NCI-H1930 (cell line): ENCODE results near the gene RAB11FIP4.
A peak's percentile ranks its signal among the peaks of the same experiment; 100 is the strongest.

ENCODE experiments used
- DNase-seq, 2 experiments: peaks; one replicate each; lab custom pipeline; 2025; lab: John Stamatoyannopoulos, UW

RAB11FIP4 gene

DNA sequence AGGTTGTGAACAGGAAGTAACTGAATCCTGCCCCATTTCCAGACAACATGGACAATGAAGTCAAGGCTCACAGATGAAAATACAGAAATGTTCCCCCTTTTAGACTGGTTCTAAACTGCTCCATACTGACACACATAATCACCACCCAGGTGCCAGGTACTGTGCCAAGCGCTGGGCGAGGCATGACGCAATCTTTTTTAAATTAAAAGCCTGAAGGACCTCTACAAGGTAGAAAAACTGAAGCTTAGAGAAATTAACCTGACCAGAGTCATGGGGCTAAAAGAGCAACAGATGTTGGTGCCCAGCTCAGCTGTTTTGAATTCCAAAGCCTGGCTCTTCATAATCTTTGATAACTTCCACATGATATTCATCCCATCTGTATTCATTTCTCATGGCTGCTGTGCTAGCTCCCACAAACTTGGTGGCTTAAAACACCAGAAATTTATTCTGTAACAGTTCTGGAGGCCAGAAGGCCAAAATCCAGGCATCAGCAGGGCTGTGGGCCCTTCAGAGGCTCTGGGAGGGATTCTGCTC is 4.9 kb upstream of the RAB11FIP4 start:
- DNase-seq, result no peak

DNA sequence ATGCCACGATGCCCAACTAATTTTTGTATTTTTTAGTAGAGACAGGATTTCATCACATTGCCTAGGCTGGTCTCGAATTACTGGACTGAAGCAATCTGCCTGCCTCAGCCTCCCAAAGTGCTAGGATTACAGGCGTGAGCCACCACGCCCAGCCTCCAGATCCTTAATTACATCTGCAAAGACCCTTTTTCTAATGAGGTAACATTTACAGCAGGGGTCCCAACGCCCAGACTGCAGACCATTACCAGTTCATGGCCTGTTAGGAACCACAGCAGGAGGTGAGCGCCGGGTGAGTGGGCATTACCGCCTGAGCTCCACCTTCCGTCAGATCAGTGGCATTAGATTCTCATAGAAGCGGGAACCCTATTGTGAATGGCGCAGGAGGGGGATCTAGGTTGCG is 4.0 kb upstream of the RAB11FIP4 start:
- DNase-seq, result no peak

- DNase-seq, result no peak
These were observed 3.1 kb upstream of the RAB11FIP4 start for GRCh38 chr17:31388351-31388750.

DNA sequence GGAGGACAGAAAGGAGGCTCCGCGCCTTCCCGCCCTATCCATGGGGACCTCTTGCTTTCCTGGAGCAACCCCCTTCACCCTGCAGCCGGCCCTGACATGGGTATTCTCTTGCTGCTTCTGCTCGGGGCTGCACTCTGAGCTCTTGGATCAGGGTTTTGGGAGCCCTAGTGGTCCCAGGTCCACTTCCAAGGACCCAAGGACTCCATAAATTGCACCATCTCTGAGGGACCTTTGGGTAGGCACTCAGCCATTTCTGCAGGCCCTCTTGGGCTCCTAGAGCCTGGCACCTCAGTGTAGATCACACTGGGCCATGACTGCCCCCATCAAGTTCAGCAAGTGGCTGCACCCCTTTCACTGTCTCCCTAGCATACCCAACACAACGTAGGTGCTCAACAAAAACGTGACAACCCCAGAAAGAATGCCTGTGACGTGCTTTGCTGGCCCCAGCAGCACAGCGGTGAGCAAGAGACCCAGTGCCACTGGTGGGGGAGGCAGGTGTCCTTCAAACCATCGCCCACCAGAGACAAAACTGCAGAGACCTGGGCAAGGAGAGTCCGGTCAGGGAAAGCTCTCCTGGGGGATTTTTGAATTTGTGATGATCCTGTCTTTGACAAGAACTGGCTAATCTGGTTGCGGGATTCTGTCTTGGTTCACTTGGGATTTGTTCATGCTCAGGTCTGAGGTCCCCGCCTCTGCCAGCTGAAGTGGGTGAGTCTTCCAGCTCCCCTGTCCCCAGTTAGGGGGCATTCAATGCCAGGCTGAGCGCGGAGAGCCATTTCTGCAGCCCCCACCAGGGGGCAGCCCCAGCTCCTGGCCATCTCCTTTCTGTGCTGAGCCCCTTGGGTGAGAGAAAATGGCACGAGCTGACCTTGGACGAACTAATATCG is 2.5 kb upstream of the RAB11FIP4 start:
- peak in 1 of 2 experiments; percentile 29 for DNase-seq

- no peak for DNase-seq
These were observed 1.7 kb upstream of the RAB11FIP4 start for GRCh38 chr17:31389657-31390381.

DNA sequence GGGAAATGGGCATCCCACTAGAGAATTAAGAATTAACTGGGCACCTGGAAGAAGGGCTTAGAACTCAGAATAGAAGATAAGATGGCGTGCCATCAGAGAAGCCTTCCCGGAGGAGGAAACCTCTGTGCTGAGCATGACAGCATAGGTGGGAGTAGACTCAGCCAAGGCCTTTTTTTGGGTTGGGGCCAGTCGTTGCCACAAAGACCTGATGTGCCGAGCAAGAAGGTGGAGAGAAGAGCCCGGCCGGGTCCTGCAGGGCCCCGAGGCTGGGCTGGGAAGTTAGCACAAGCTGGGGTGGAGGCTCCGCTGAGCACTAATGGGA is 1.1 kb upstream of the RAB11FIP4 start:
- no peak for DNase-seq

GRCh38 chr17:31390748-31391495 is 553 bp upstream of the RAB11FIP4 start:
- no peak for DNase-seq

- no peak for DNase-seq
These were observed 754 bp downstream of the RAB11FIP4 start for GRCh38 chr17:31392002-31392855.

DNA sequence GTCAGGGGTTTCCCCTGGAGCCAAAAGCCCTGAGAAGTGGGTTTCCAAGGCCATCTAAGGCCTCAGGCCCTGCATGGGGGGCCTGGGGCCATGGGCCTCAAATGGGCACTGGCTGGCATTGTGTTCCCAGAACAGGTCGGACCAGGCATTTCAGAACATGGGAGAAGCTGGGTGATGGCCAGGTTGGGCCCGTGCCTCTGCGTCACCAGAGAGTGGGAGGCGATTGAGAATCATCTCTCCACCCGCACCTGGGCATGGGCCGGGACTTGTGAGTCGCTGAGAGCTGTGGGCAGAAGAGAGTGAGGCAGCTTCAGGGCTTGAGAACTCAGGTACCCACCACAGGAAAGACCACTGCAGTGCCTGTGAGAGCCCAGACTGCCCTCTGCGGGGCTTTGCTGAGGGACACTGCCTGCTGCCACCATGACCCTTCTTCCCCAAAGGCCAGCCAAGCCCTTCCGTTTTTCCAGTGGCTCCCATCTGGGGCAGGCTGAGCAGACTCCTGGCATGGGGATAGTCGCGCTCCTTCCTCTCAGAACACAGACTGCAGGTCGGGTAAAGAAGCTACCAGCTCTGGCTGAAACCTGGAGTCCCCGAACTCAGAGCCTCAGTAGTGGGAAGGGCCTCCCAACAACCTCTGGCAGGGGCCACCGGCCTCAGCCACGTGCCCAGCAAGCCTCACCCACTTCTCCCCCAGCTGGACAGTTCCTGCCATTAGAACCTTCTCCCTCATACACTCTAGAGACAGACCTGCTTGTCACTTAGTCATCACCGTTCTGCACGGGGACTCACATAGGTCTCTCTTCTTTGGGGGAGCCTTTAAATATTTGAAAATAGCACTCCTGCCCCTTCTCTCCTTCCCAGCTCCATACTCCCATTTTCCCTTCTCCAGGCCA is 1.6 kb downstream of the RAB11FIP4 start:
- DNase-seq, result no peak

- no peak for DNase-seq
These were observed 2.3 kb downstream of the RAB11FIP4 start for GRCh38 chr17:31393749-31394146.

DNA sequence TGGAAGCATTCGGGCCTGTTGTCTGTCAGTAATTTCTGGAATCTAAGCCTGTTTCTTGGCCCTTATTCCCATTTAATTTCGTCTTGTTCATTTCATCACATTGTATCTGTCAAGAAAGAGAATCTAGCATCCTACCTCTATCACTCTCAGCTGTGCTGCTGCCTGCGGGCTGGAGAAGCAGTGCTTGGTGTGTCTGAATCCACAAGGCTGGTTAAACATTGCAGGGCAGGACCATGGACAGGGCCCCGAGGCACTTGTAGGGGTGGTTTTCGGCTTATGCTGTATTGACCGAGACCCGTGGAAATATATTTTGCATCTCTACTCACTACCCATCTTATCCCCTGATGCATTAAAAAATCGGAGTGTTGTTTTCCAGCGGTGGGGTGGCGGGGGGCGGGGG is 3.1 kb downstream of the RAB11FIP4 start:
- no peak for DNase-seq

DNA sequence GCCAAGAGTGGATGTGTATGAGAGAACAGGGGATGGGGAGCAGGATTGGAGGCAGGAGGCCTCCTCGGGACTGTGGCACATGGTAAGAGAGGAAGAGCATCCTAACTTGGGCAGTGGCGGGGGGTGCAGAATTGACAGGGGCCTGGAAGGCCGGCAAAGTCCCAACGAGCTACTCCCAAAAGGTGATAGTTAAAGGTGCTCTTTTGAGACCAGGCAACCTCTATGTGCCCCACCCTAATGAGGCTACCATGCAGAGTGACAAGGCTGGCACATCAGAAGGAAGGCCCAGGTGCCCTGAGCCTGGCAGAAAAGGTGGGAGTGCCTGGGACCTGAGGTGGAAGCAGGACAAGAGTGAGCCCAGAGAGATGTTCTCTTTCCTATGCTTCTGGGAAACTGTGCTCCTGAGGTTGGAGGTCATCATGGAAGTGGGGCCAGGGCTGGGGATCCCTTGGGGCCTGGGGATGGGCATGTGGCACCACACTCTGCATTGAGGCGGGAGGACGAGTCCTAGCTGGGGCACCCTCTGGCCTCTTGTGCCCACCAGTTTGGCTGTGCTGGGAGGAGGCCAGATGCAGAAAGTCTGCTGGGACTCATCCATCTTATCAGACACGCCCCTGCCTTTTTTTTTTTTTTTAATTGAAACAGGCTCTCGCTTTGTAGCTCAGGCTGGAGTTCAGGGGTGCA is 5.9 kb downstream of the RAB11FIP4 start:
- DNase-seq, result no peak

- no peak for DNase-seq
These were observed 7.2 kb downstream of the RAB11FIP4 start for GRCh38 chr17:31398381-31399311.

- no peak for DNase-seq
These were observed 9.0 kb downstream of the RAB11FIP4 start for GRCh38 chr17:31400481-31400950.

DNA sequence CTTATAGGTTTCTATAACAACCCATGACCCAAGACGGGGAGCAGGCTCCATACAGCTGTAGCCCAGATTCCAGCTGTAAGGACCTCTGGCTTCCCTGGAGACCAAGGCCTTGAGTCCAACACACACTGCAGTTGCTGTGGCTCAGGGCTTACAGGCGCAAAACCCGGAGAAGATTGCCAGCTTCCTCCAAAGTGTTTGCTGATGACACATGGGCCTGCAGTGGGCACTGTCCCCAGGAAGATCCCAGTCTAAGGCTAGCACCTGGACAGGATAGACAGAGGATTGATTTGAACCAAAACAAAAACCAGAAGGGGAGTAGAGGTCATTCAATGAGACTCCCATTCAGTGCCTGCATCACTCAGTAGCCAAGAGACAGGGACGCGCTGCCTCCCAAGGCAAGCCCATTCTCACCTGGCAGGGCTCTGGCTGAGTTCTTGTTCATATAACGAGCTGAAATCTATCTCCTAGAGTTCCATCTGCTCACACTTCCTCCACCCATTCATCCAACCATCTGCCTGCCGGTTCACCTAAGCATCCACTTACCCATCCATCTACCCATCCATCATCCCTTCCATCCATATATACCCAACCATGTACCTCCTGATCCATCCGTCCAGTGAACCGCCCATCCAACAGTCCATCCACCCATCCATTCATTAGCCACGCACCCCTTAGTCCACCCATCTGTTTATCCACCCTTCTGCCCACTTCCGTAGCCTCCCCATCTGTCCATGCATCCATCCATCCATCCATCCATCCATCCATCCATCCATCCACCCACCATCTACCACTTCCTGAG is 10.2 kb downstream of the RAB11FIP4 start:
- DNase-seq, result no peak

GRCh38 chr17:31404028-31404949 is 12.8 kb downstream of the RAB11FIP4 start:
- DNase-seq, result no peak
